HepG2 (cell line): ENCODE measurements around the gene MSI2. TPM values are rescaled to one million over a fixed set of nuclear protein-coding genes. Genes with fewer than 3 reads are reported as not detected.

ENCODE experiments used
- ATAD3A ChIP-seq: sonication (generic); formaldehyde crosslinking; IDR thresholded peaks from 2 replicates; pipeline ENCODE4 v1.4.0; 2020; ENCODE audit warnings: missing genetic modification reagents
- CHD2 ChIP-seq: IDR thresholded peaks from 2 replicates; pipeline ENCODE4 v1.6.1; 2011; ENCODE audit warnings: low read depth, low read length, improper control_type of control experiment
- GABPB1 ChIP-seq: IDR thresholded peaks from 2 replicates; pipeline ENCODE4 v1.6.1; 2016; ENCODE audit warnings: mild to moderate bottlenecking, missing genetic modification reagents, moderate library complexity, missing compliant biosample characterization
- HNRNPUL1 ChIP-seq: fragments of 200-400 bp; formaldehyde crosslinking; IDR thresholded peaks from 2 replicates; pipeline ENCODE4 v1.6.1; 2017; ENCODE audit warnings: low read depth, mild to moderate bottlenecking, low read length, moderate library complexity
- JDP2 ChIP-seq: sonication (generic); formaldehyde crosslinking; IDR thresholded peaks from 2 replicates; pipeline ENCODE4 v1.8.1; 2022; ENCODE audit warnings: missing genetic modification reagents, borderline replicate concordance
- KLF15 ChIP-seq: sonication (generic); formaldehyde crosslinking; IDR thresholded peaks from 2 replicates; pipeline ENCODE4 v1.8.1; 2023; ENCODE audit warnings: borderline replicate concordance, mild to moderate bottlenecking, inconsistent platforms, missing genetic modification reagents, mixed read lengths
- KLF16 ChIP-seq, 2 experiments: sonication (generic) in 1 of 2; formaldehyde crosslinking in 1 of 2; IDR thresholded peaks; 2 replicates each; pipeline versions ENCODE4 v1.6.1 to v1.8.0; 2016 to 2023; ENCODE audit warnings: missing genetic modification reagents in 2 of 2, missing compliant biosample characterization in 1 of 2
- MEIS1 ChIP-seq: sonication (generic); formaldehyde crosslinking; IDR thresholded peaks from 2 replicates; pipeline ENCODE4 v1.9.0; 2021; ENCODE audit warnings: mild to moderate bottlenecking, missing genetic modification reagents, moderate library complexity, borderline replicate concordance
- SIN3A ChIP-seq: IDR thresholded peaks from 2 replicates; pipeline ENCODE4 v1.6.1; 2011; ENCODE audit warnings: low read depth, mild to moderate bottlenecking, control low read depth, low read length, borderline replicate concordance
- ZBTB2 ChIP-seq: sonication (generic); formaldehyde crosslinking; IDR thresholded peaks from 2 replicates; pipeline ENCODE4 v1.8.0; 2022; ENCODE audit warnings: low read depth, missing genetic modification reagents
- ZFY ChIP-seq: sonication (generic); formaldehyde crosslinking; IDR thresholded peaks from 2 replicates; pipeline ENCODE4 v1.4.0; 2020; ENCODE audit warnings: missing genetic modification reagents
- ZNF142 ChIP-seq: sonication (generic); formaldehyde crosslinking; IDR thresholded peaks from 2 replicates; pipeline ENCODE4 v1.4.0; 2020; ENCODE audit warnings: missing genetic modification reagents
- ZNF253 ChIP-seq: sonication (generic); formaldehyde crosslinking; IDR thresholded peaks from 2 replicates; pipeline ENCODE4 v1.8.0; 2022; ENCODE audit warnings: mild to moderate bottlenecking, missing genetic modification reagents, borderline replicate concordance
- ZNF280D ChIP-seq: sonication (generic); formaldehyde crosslinking; IDR thresholded peaks from 2 replicates; pipeline ENCODE4 v1.5.1; 2020; ENCODE audit warnings: mild to moderate bottlenecking, missing genetic modification reagents
- ZNF605 ChIP-seq: sonication (generic); formaldehyde crosslinking; IDR thresholded peaks from 2 replicates; pipeline ENCODE4 v1.8.0; 2022; ENCODE audit warnings: mild to moderate bottlenecking, missing genetic modification reagents
- ZNF639 ChIP-seq: conservative IDR thresholded peaks from 2 replicates; pipeline ENCODE4 v1.6.1; 2018; ENCODE audit warnings: missing genetic modification reagents
- ZNF644 ChIP-seq: IDR thresholded peaks from 2 replicates; pipeline ENCODE4 v1.6.1; 2016; ENCODE audit warnings: low read depth
- ZNF772 ChIP-seq: sonication (generic); formaldehyde crosslinking; IDR thresholded peaks from 2 replicates; pipeline ENCODE4 v1.5.0; 2020; ENCODE audit warnings: mild to moderate bottlenecking, missing genetic modification reagents
- polyA plus RNA-seq, 8 experiments: library from polyadenylated mRNA; depleted of rRNA in 3 of 8; stranded (reverse) in 7 of 8; unstranded in 1 of 8; fragments of >200 nt; fragmentation: Illumina TruSeq in 4 of 8; extraction: Trizol in 4 of 8; gene quantifications; 2 replicates each; pipeline versions ENCODE4 v1.2.1 to v1.2.3, GENCODE V29; 2011 to 2016; ENCODE audit warnings: low read depth in 4 of 8, missing spikeins in 1 of 8, mixed read lengths in 1 of 8; ENCODE audit not compliant: insufficient read depth in 1 of 8
- total RNA-seq, 5 experiments: library from RNA; depleted of rRNA; stranded (reverse); fragments of >200 nt; fragmentation: Illumina TruSeq; extraction: Trizol; gene quantifications; 2 replicates each; pipeline ENCODE4 v1.2.3, GENCODE V29; 2016; ENCODE audit warnings: low read depth in 1 of 5

MSI2 gene
- total and polyA plus RNA-seq, 2 of the 13 experiments (the other 11 are each of a cell fraction or from before 2014, with no cell fraction given) = 77.5 to 78.4 TPM

- TF ChIP-seq MEIS1 (CRISPR knock-in tag) = no peak
- TF ChIP-seq ZNF772 (CRISPR knock-in tag) = 0 out of 2 replicates have a peak, but pooled peaks have one; percentile 54
- no peak for TF ChIP-seq ZNF142 (CRISPR knock-in tag)
- no peak for TF ChIP-seq ZNF253
- TF ChIP-seq JDP2 (CRISPR knock-in tag) = no peak
- no peak for TF ChIP-seq ATAD3A (CRISPR knock-in tag)
- TF ChIP-seq ZNF605 = peak; percentile 41; the same call in 1 of the 2 replicates
- no peak for TF ChIP-seq HNRNPUL1
- peak; percentile 98 for TF ChIP-seq ZNF644 (CRISPR knock-in tag)
- TF ChIP-seq CHD2 = no peak
- TF ChIP-seq ZNF280D = no peak
- TF ChIP-seq ZNF639 (CRISPR knock-in tag) = no peak
- no peak for TF ChIP-seq ZBTB2 (CRISPR knock-in tag)
- TF ChIP-seq KLF16 (CRISPR knock-in tag; IDR thresholded peaks at IDR 0.05) = peak in 1 of 2 experiments; percentile 96; a peak in 2 of 4 replicates
- TF ChIP-seq ZFY = no peak
- no peak for TF ChIP-seq KLF15
- no peak; the same call in 1 of the 2 replicates for TF ChIP-seq GABPB1 (CRISPR knock-in tag)
- no peak for TF ChIP-seq SIN3A
Measured at GRCh38 chr17:57377094-57377493, 120.8 kb downstream of the MSI2 start (continued).
